HepG2 (cell line): ENCODE results near the gene NF2. TPM values are rescaled to one million over a fixed set of nuclear protein-coding genes. Genes with fewer than 3 reads are reported as not detected.

Experiments
- BATF2 ChIP-seq: sonication (generic); formaldehyde crosslinking; IDR thresholded peaks from 2 replicates; pipeline ENCODE4 v1.8.0; 2022; ENCODE audit warnings: mild to moderate bottlenecking, missing genetic modification reagents, moderate library complexity
- CTCF ChIP-seq: sonication (generic); formaldehyde crosslinking; IDR thresholded peaks from 2 replicates; pipeline ENCODE4 v1.5.0; 2020; ENCODE audit warnings: mild to moderate bottlenecking, missing genetic modification reagents, moderate library complexity
- FOXM1 ChIP-seq: sonication (generic); formaldehyde crosslinking; IDR thresholded peaks from 2 replicates; pipeline ENCODE4 v1.5.0; 2020; ENCODE audit warnings: missing genetic modification reagents
- GABPA ChIP-seq, 2 experiments: IDR thresholded peaks; 2 replicates each; pipeline ENCODE4 v1.6.1; 2011 to 2016; ENCODE audit warnings: low read depth in 2 of 2, low read length in 1 of 2, missing biosample characterization in 1 of 2, missing genetic modification characterization in 1 of 2
- GTF2F1 ChIP-seq: fragments of 150-350 bp; IDR thresholded peaks from 2 replicates; pipeline ENCODE4 v1.6.1; 2014; ENCODE audit warnings: low read length
- HIVEP1 ChIP-seq: sonication (generic); formaldehyde crosslinking; IDR thresholded peaks from 2 replicates; pipeline ENCODE4 v1.4.0; 2020; ENCODE audit warnings: mild to moderate bottlenecking, missing genetic modification reagents
- MEF2D ChIP-seq: sonication (generic); formaldehyde crosslinking; IDR thresholded peaks from 2 replicates; pipeline ENCODE4 v1.5.1; 2020; ENCODE audit warnings: mild to moderate bottlenecking, missing genetic modification reagents
- NCOA2 ChIP-seq: sonication (generic); formaldehyde crosslinking; IDR thresholded peaks from 2 replicates; pipeline ENCODE4 v1.8.0; 2022; ENCODE audit warnings: inconsistent platforms
- RFXANK ChIP-seq: IDR thresholded peaks from 2 replicates; pipeline ENCODE4 v1.6.1; 2016
- SMC3 ChIP-seq: IDR thresholded peaks from 2 replicates; pipeline ENCODE4 v1.6.1; 2011; ENCODE audit warnings: low read length, improper control_type of control experiment
- SNRNP70 ChIP-seq: fragments of 200-400 bp; formaldehyde crosslinking; IDR thresholded peaks from 2 replicates; pipeline ENCODE4 v1.6.1; 2017; ENCODE audit warnings: mild to moderate bottlenecking, low read depth, low read length, moderate library complexity
- SOX5 ChIP-seq: IDR thresholded peaks from 2 replicates; pipeline ENCODE4 v1.6.1; 2016; ENCODE audit warnings: borderline replicate concordance
- TBX3 ChIP-seq: fragments of 450-650 bp; IDR thresholded peaks from 2 replicates; pipeline ENCODE4 v1.6.1; 2017; ENCODE audit warnings: antibody characterized with exemption, mild to moderate bottlenecking, inconsistent platforms, borderline replicate concordance
- THYN1 ChIP-seq: sonication (generic); formaldehyde crosslinking; IDR thresholded peaks from 2 replicates; pipeline ENCODE4 v1.8.1; 2023; ENCODE audit warnings: low read depth, mild to moderate bottlenecking, moderate library complexity, missing genetic modification reagents, borderline replicate concordance
- WIZ ChIP-seq: sonication (generic); formaldehyde crosslinking; IDR thresholded peaks from 2 replicates; pipeline ENCODE4 v1.5.1; 2020; ENCODE audit warnings: mild to moderate bottlenecking, missing genetic modification reagents
- ZBTB38 ChIP-seq: sonication (generic); formaldehyde crosslinking; IDR thresholded peaks from 2 replicates; pipeline ENCODE4 v1.5.1; 2020; ENCODE audit warnings: mild to moderate bottlenecking, missing genetic modification reagents
- ZMAT5 ChIP-seq: sonication (generic); formaldehyde crosslinking; IDR thresholded peaks from 2 replicates; pipeline ENCODE4 v1.5.0; 2020; ENCODE audit warnings: mild to moderate bottlenecking, low read depth, missing genetic modification reagents, borderline replicate concordance
- ZNF20 ChIP-seq: sonication (generic); formaldehyde crosslinking; IDR thresholded peaks from 2 replicates; pipeline ENCODE4 v1.4.0; 2020; ENCODE audit warnings: mild to moderate bottlenecking, moderate library complexity, missing genetic modification reagents
- ZNF251 ChIP-seq: sonication (generic); formaldehyde crosslinking; IDR thresholded peaks from 2 replicates; pipeline ENCODE4 v1.9.0; 2021; ENCODE audit warnings: mild to moderate bottlenecking, missing genetic modification reagents
- ZNF253 ChIP-seq: sonication (generic); formaldehyde crosslinking; IDR thresholded peaks from 2 replicates; pipeline ENCODE4 v1.8.0; 2022; ENCODE audit warnings: mild to moderate bottlenecking, missing genetic modification reagents, borderline replicate concordance
- ZNF331 ChIP-seq: sonication (generic); formaldehyde crosslinking; IDR thresholded peaks from 2 replicates; pipeline ENCODE4 v1.4.0; 2020; ENCODE audit warnings: missing genetic modification reagents
- ZNF343 ChIP-seq: sonication (generic); formaldehyde crosslinking; IDR thresholded peaks from 2 replicates; pipeline ENCODE4 v1.4.0; 2020; ENCODE audit warnings: mild to moderate bottlenecking, missing genetic modification reagents
- ZNF530 ChIP-seq: sonication (generic); formaldehyde crosslinking; IDR thresholded peaks from 2 replicates; pipeline ENCODE4 v1.5.0; 2020; ENCODE audit warnings: low read depth, mild to moderate bottlenecking, missing genetic modification reagents
- ZNF609 ChIP-seq: sonication (generic); formaldehyde crosslinking; IDR thresholded peaks from 2 replicates; pipeline ENCODE4 v1.4.0; 2020; ENCODE audit warnings: mild to moderate bottlenecking, missing genetic modification reagents, borderline replicate concordance
- ZNF83 ChIP-seq: sonication (generic); formaldehyde crosslinking; IDR thresholded peaks from 2 replicates; pipeline ENCODE4 v1.4.0; 2020; ENCODE audit warnings: missing genetic modification reagents, mild to moderate bottlenecking, borderline replicate concordance
- polyA plus RNA-seq, 8 experiments: library from polyadenylated mRNA; depleted of rRNA in 3 of 8; stranded (reverse) in 7 of 8; unstranded in 1 of 8; fragments of >200 nt; fragmentation: Illumina TruSeq in 4 of 8; extraction: Trizol in 4 of 8; gene quantifications; 2 replicates each; pipeline versions ENCODE4 v1.2.1 to v1.2.3, GENCODE V29; 2011 to 2016; ENCODE audit warnings: low read depth in 4 of 8, missing spikeins in 1 of 8, mixed read lengths in 1 of 8; ENCODE audit not compliant: insufficient read depth in 1 of 8
- total RNA-seq, 5 experiments: library from RNA; depleted of rRNA; stranded (reverse); fragments of >200 nt; fragmentation: Illumina TruSeq; extraction: Trizol; gene quantifications; 2 replicates each; pipeline ENCODE4 v1.2.3, GENCODE V29; 2016; ENCODE audit warnings: low read depth in 1 of 5

Gene NF2
- total and polyA plus RNA-seq, 2 of the 13 experiments (the other 11 are each of a cell fraction or from before 2014, with no cell fraction given), result 9.3 to 33.3 TPM

GRCh38 chr22:29689880-29690213 lies 86.4 kb downstream of the NF2 start (continued):
- TF ChIP-seq ZNF609 (CRISPR knock-in tag), result no peak
- no peak for TF ChIP-seq WIZ (CRISPR knock-in tag)
- TF ChIP-seq FOXM1 (CRISPR knock-in tag), result no peak
- no peak for TF ChIP-seq ZNF343 (CRISPR knock-in tag)
- no peak for TF ChIP-seq RFXANK (CRISPR knock-in tag)
- no peak for TF ChIP-seq BATF2 (CRISPR knock-in tag)
- TF ChIP-seq CTCF, result peak; percentile 84
- no peak for TF ChIP-seq THYN1 (CRISPR knock-in tag)
- no peak for TF ChIP-seq HIVEP1 (CRISPR knock-in tag)
- no peak for TF ChIP-seq MEF2D (CRISPR knock-in tag)
- no peak for TF ChIP-seq NCOA2 (CRISPR knock-in tag)
- TF ChIP-seq ZNF530 (CRISPR knock-in tag), result no peak
- TF ChIP-seq ZBTB38, result peak; percentile 35; the same call in 1 of the 2 replicates
- no peak for TF ChIP-seq ZNF20 (CRISPR knock-in tag)
- TF ChIP-seq ZNF331 (CRISPR knock-in tag), result no peak
- peak; percentile 67 for TF ChIP-seq SMC3
- no peak for TF ChIP-seq SNRNP70
- TF ChIP-seq ZNF251 (CRISPR knock-in tag), result no peak
- TF ChIP-seq GABPA (IDR thresholded peaks at IDR 0.05; ENCODE audit: low read depth, low read length), result no peak
- no peak for TF ChIP-seq GABPA (CRISPR knock-in tag; IDR thresholded peaks at IDR 0.05; ENCODE audit: low read depth)
- TF ChIP-seq ZNF83 (CRISPR knock-in tag), result no peak
- no peak for TF ChIP-seq ZMAT5 (CRISPR knock-in tag)
- no peak for TF ChIP-seq ZNF253 (CRISPR knock-in tag)
- TF ChIP-seq SOX5 (CRISPR knock-in tag), result no peak
- no peak for TF ChIP-seq TBX3
- TF ChIP-seq GTF2F1, result no peak
